HG03354 (cell line): ENCODE measurements around the gene TYW5.
"Not testable (repeated sequence)": the region's sequence is repeated elsewhere in the genome, so short reads cannot be mapped to it uniquely, and the experiment has no call there.

ENCODE experiments used
- ATAC-seq: cut with Tn5 transposase; IDR thresholded peaks from one replicate; pipeline ENCODE4 v1.9.1; 2021; ENCODE audit warnings: mild to moderate bottlenecking; ENCODE audit not compliant: unreplicated experiment, poor library complexity, severe bottlenecking

Gene TYW5

DNA sequence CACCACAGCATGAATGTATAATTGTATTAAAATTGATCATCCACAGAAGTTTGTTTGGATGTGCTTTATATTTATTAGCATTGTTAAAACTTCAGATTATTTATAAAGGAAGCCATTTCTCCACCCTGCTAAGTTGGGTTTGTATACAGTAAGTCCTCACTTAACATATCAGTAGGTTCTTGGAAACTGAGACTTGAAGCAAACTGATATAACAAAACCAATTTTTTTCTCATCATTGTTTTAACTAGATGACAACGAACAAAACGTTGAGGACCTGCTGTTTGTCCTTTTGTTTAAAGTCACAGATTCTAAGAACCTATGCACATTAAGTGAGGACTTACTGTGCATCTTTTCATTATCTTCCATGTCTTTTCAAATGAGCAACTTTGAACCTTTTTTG lies 27.1 kb downstream of the TYW5 start:
- ATAC-seq = no peak

GRCh38 chr2:199926806-199927205 lies 28.5 kb downstream of the TYW5 start:
- no peak for ATAC-seq

DNA sequence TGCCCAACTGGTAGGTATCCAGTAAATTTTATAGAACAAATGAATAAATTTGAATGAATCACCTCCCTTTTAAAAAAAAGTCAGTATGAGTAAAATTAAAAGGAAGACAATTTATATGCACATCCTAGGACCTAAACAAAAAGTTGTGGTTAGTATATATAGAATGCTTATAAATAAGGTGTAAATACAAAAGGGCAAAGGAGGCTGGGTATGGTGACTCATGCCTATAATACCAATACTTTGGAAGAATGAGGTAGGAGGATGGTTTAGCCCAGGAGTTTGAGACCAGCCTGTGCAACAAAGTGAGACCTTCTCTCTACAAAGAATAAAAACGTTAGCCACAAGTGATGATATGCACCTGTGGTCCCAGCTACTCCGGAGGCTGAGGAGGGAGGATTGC lies 31.4 kb downstream of the TYW5 start:
- no peak for ATAC-seq

- no peak for ATAC-seq
Observed at GRCh38 chr2:199922856-199923255, 32.4 kb downstream of the TYW5 start.

GRCh38 chr2:199916980-199917379 lies 38.3 kb downstream of the TYW5 start:
- no peak for ATAC-seq

- no peak for ATAC-seq
Observed at GRCh38 chr2:199914372-199914958, 40.8 kb downstream of the TYW5 start.

DNA sequence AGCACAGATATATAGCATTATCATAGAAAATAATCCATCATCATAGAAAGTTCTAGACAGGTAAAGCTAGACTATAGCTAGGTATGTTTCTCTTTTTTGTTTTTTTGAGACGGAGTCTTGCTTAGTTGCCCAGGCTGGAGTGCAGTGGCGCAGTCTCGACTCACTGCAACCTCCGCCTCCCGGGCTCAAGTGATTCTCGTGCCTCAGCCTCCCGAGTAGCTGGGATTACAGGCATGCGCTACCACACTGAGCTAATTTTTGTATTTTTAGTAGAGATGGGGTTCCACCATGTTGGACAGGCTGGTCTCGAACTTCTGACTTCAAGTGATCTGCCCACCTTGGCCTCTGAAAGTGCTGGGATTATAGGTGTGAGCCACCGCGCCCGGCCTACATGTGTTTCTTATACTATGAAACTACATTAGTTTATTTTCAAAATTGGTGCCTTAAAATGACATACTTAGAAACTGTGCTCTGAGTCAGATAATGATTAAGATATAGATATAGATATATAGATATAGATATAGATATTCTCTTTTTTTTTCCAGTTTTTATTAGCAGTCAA lies 42.7 kb downstream of the TYW5 start:
- ATAC-seq = not testable (repeated sequence)

GRCh38 chr2:199911877-199912161 lies 43.5 kb downstream of the TYW5 start:
- no peak for ATAC-seq

- ATAC-seq = peak; percentile 91
Observed at GRCh38 chr2:199911052-199911876, 44.0 kb downstream of the TYW5 start, which contains the start of gene C2orf69. Gene C2orf69 (plus strand): TSS chr2:199911293. CDS start chr2:199911439, 146 bp downstream.

GRCh38 chr2:199910338-199911051 lies 44.8 kb downstream of the TYW5 start:
- ATAC-seq = peak; percentile 0

DNA sequence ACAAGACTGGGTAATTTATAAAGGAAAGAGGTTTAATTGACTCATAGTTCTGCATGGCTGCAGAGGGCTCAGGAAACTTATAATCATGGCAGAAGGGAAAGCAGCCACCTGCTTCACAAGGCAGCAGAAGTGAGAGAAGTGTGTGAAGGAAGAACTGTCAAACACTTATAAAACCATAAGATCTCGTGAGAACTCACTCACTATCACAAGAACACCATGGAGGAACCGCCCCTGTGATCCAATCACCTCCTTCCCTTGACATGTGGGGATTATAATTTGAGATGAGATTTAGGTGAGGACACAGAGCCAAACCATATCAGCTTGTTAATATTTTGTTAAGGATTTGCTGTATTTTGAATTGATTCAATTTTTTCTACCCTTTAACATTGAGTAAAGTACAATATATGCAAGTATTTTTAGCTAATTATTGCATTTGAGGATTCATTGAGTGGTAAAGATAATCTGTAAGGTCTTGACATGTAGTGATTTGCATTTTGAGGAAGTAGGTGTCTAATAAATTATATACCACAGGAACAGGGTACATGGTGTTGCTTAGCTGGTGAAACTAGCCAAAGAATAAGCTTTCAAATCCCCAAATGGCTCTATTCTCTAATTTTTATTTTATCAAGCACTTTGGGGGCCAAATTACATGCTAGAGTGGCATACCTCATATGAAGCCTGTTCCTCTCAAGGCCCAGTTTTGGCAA lies 48.1 kb downstream of the TYW5 start:
- no peak for ATAC-seq

- no peak for ATAC-seq
Observed at GRCh38 chr2:199903111-199903510, 52.2 kb downstream of the TYW5 start.

- no peak for ATAC-seq
Observed at GRCh38 chr2:199902486-199903110, 52.7 kb downstream of the TYW5 start.

DNA sequence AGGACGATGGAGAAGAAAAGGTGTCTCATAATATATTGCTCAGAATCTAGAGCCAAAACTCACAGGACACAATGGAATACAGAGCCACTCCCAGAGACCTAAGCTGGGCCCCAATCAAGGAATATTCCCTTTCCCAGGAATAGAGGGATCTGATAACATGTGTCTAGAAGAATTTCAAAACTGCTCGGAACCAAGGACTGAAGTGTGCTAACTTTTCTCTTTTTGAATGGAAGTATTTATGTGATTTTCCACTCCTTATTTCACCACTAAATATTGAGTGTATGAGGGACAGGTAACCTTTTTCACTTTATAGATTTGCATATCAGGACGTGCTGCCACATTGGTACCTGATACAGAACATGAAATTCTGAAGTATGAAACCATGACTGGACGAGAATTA lies 53.3 kb downstream of the TYW5 start:
- ATAC-seq = no peak

DNA sequence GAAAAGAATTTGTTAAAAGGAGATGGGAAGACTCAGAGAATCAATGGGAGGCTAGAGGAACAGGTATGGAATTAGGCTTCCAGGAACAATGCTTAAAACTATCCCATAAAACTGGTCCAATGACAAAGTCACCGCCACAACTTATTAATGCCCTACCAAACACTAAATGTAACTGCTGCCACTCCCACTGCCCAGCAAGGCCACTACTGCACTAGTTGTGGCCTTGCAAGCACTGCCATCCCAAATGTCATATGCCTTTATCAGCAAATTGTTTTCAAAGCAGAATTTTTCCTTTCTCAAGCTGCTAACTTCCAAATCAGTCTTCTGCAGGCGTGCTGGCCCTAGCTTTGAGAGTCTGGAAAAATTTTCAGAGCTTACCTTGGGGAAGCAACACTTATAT lies 58.7 kb downstream of the TYW5 start:
- ATAC-seq = no peak

DNA sequence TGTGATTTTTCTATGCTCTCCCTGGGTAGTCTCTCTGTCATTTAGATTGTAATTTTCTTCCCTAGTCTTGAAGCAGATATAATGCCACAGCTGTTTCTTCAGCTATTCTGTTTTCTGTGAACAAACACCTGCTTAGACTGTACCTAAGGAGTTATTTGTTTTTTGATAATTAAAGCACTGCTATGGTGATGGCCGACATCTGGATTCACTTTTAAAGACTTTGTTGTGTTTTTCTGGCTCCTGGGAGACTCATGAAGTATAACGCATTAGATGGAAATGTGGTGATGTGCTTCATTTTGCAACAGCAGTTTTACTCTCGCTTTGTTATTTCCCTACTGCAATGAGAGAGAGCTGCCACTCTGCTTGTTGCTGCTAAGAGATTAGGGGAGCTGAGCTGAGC lies 59.9 kb downstream of the TYW5 start:
- no peak for ATAC-seq

DNA sequence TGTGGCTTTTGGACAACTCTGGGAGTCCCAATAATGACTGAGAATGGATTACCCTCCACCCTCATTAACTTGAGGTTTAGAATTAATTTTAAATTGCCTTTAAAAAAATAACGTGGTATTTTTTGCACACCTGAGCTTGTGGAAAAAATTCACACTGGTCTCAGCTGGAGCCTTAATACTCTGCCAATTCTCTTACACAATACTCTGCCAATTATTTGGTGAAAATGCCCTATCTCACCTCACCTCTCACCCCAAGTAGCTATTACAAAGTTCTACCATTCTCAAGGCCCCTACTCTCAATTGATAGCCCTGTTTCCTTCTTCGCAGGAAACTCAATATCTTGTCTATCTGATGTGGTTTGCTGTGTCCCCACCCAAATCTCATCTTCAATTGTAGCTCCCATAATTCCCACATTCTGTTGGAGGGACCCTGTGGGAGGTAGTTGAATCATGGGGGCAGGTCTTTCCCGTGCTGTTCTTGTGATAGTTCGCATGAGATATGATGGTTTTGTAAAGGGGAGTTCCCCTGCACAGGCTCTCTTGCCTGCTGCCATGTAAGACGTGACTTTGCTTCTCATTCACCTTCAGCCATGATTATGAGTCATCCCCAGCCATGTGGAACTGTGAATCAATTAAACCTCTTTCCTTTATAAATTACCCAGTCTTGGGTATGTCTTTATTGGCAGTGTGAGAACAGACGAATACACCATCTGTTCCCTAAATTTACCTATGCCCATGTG lies 71.6 kb downstream of the TYW5 start:
- ATAC-seq = no peak

GRCh38 chr2:199882667-199883066 lies 72.6 kb downstream of the TYW5 start:
- no peak for ATAC-seq
